Middle frontal gyrus (tissue), 1 donor: ENCODE data around the gene CEBPG.

ENCODE experiments used
- DNase-seq: peaks from one replicate; pipeline ENCODE4 v3.0.0-alpha.2; 2015; ENCODE audit warnings: low spot score; ENCODE audit errors: extremely low spot score

CEBPG gene

DNA sequence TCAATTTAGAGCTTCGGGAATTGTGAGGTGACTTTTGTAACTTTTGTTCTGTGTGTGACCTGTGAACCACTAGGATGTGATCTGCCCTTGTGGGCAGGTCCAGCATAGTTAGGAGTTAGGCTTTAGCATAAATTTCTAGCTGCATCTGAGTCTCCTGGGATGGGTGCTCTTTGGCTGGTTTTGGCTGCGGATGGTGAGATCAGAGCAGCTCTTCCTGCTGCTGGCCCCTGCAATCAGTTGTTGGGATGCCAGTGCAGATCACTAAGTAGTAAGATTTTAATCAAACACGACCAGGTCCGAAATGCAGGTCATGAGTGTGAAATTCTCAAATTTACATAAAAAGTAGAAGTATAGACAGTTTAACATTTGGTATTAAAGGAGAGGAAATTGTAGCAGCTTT lies 8.5 kb downstream of the CEBPG start:
- no peak for DNase-seq

DNA sequence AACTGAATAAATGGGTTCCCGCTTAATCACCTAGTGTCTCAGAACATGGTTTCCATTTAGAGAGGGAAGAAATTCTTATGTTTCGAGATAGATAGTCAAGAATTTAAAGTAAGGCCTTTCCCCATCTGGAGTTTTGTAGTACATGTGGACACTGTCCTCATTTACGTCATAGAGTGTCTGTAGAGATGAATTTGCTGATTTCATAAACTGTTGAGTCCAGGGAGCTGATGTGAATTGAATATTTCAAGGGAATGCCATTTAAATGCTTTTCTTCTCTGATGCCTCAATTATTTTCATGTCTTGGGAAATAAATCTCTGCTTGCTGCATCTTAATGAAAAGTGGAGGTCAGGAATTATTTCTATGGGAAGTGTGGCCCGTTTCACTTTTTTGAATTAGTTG lies 9.5 kb downstream of the CEBPG start:
- no peak for DNase-seq

GRCh38 chr19:33383720-33384292 lies 10.3 kb downstream of the CEBPG start:
- DNase-seq: no peak

- DNase-seq: no peak
These were observed 11.5 kb downstream of the CEBPG start for GRCh38 chr19:33384983-33385382.

DNA sequence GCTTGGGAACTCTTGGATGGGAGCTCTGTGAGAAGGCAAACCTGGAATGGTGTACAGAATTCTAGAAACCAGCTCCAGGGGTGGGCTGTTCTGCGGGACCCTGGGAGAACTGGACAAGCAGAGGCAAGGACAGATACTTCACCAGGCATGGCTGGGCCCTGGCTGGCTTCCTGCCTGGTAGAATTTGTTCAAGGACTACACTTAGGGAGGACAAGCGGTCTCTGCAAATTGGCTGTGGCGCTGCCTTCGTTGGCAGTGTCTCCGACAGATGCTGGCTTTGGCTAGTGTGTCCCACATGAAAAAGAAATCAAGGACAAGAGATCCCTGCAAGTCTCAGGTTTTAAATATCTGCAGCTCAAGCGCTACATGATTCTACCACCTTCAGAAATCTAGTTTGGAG lies 12.4 kb downstream of the CEBPG start:
- DNase-seq: no peak

DNA sequence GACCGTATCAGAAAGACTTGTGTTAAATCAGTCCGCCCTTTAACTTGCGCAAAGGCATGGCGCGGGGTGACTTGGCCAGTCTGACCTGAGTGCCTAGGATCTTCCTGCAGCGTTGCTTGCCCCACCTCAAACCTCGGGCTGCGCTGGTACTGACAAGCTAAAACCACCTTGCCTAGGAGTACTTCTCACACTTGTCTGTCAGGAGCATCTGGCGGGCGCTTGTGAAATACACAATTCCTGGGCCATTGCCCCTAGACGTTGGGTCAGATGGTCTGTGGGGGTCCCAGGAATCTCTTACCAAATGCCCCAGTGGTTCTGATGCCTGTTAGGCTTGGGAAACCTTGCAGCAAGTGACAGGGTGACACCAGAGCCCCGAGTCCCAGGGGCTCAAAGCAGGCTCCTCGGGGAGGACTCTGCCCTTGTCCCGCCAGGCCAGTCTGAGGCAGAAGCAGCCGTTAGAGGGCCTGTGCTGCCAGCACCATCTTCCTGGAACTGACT lies 12.9 kb downstream of the CEBPG start:
- no peak for DNase-seq

DNA sequence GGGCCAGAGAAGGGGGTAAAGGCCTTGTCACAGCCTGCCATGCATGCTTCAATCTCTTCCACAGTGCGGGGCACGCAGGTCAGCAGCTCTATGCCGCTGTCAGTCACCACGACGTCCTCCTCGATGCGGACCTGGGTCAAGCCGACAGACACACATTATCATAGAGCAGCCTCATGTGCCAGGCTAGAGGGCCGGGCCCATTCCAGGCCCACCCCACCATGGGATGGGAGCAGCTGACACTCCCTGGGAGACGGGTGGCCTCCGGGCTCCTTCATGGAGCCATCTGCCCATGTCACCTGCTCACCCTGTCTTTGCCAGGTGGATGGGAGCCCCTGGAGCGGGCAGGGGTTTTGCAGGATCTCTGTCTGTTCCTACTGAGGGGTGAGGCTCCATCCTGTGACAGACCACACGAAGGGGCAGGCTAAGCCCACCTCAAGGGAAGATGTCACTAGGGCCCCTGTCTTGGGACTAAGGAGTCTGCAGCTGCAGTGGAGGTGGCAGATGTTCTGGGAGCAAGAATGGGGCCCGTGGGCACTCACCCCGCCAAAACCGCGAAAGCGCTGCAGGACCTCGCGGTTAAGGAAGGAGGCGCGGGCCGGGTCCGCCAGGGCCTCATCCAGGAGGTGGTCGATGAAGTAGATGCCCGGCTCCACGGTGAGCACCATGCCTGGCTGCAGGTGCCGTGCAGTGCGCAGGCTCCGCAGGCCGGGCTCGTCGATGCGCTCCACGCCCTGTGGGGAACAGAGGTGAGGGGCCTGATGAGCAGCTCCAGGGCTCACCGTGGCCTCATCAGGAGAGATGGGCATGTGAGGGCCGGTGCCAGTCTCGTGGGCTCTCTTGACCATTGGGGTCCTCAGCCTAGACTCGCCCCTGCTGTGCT lies 14.1 kb downstream of the CEBPG start:
- no peak for DNase-seq

- DNase-seq: no peak
These were observed 14.8 kb downstream of the CEBPG start for GRCh38 chr19:33388231-33388724.

DNA sequence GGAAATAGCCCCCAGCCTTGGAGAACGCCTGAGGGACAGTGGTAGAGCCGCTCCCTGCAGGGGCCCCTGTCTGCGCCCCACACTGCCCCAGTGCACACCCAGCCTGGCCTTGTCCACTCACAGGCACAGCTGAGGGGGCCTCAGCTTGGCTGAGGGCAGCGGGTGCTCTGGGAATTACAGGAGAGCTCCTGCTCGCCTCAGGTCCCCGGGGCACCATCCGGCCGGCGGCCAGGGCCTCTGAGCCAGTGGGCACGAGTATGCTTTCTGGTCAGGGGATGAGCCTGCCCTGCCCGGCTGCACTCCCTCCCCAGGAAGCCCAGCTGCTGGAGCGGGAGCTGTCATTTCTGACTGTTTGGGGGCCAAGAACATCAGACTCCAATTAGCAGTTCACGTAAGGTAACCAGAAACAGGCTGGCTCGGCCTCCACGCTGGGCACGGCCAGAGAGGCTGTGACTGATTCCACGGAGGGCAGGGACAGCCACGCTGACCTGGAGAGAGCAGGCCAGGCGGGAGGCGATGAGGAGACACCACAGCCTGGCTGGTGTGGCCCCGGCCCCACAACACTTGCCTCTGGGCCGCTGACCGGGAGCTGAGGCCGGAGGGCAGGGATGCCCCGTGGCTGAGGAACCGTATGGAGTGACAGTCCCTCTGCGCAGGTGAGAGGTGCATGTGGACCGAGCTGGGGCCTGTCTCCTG lies 15.4 kb downstream of the CEBPG start:
- DNase-seq: no peak

- DNase-seq: no peak
These were observed 16.1 kb downstream of the CEBPG start for GRCh38 chr19:33389421-33390100.

DNA sequence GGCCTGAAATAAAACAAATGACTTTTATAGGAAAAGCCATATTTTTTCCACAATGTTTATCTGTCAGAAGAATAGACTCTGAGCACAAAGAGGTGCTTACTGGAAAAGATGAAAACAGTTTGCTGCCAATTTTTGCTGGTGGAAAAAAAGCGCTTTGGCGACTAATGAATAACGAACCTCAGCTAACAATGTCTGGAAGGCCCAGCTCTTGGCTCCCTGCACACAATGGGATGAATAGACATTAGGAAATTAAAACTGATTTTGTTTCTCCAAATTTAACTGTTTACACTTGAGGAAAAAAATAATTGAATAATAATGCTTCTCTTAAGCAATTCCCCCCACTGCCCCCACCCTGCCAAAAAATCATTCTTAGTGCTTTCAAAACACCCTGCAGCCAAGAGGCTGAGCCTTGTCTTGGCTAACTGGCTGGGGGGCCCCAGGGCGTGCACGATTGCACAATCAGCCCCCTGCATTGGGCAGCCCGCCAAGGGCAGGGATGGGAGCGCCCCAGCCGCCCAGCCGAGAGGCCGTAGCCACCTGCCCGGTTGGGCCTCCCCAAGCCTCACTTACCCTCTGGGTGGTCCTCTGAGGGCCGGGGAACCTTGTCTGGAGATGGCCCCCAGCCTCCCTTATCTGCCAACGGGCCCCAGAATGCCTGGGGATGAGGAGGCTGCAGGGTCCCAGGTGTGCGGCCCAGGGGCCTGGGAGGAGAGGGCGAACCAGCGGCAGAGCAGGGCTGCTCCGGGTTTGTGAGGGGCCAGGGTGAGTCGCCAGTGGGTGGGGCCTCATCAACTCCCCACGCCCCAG lies 16.8 kb downstream of the CEBPG start:
- DNase-seq: no peak

DNA sequence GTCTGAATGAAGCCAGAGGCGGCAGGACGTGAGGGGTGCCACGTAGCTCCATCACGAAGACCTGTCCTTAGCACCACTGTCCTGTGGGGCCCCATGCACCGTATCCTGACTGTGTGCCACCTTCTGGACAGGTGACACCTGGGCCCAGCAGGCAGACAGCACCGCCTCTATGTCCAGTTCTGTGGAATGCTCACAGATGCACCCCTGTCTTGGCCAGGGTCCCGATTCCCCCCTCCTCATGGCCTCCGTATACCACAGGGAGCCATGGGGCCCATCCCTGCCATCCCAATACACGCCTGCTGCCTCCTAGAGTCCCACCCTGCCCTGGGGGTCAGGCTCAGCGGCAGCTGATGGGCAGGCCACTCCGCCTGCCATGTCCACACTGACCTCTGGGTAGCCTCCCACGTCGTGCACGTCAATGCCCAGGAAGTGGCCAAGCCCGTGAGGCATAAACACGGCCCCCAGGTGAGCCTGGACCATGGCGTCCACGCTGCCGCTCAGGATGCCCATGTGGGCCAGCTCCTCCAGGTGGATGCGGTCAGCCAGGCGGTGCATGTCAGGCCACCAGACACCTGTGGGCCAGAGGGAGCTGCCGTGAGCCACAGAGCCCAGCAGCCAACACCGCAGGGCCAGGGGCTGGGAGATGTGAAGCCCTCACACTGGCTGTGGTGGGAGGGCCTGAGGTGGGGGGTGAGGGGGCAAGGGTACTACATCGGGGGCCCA lies 17.6 kb downstream of the CEBPG start:
- no peak for DNase-seq

GRCh38 chr19:33391631-33392249 lies 18.2 kb downstream of the CEBPG start:
- no peak for DNase-seq

GRCh38 chr19:33392341-33393285 lies 19.1 kb downstream of the CEBPG start:
- no peak for DNase-seq

GRCh38 chr19:33393286-33394005 lies 19.9 kb downstream of the CEBPG start:
- no peak for DNase-seq

GRCh38 chr19:33394006-33394722 lies 20.7 kb downstream of the CEBPG start:
- DNase-seq: no peak
